Neuron (in vitro differentiated cells): ENCODE results near the gene MPRIP.

Source experiments
- H2AFZ ChIP-seq: one replicate; pipeline ENCODE4 v1.6.1; 2013; ENCODE audit warnings: low read depth, mild to moderate bottlenecking, inconsistent platforms, low read length, moderate library complexity
- H3K27me3 ChIP-seq: one replicate; pipeline ENCODE4 v1.6.1; 2013; ENCODE audit warnings: low read length; ENCODE audit not compliant: insufficient read depth
- H3K36me3 ChIP-seq: one replicate; pipeline ENCODE4 v1.6.1; 2013; ENCODE audit warnings: low read length; ENCODE audit not compliant: insufficient read depth
- H3K4me1 ChIP-seq: one replicate; pipeline ENCODE4 v1.6.1; 2013; ENCODE audit warnings: low read length; ENCODE audit not compliant: insufficient read depth
- H3K4me3 ChIP-seq: 2 replicates; pipeline ENCODE4 v1.5.1; 2013; ENCODE audit warnings: mild to moderate bottlenecking, low read length, moderate library complexity
- H3K9me3 ChIP-seq: one replicate; pipeline ENCODE4 v1.6.1; 2013; ENCODE audit warnings: low read length

MPRIP gene

DNA sequence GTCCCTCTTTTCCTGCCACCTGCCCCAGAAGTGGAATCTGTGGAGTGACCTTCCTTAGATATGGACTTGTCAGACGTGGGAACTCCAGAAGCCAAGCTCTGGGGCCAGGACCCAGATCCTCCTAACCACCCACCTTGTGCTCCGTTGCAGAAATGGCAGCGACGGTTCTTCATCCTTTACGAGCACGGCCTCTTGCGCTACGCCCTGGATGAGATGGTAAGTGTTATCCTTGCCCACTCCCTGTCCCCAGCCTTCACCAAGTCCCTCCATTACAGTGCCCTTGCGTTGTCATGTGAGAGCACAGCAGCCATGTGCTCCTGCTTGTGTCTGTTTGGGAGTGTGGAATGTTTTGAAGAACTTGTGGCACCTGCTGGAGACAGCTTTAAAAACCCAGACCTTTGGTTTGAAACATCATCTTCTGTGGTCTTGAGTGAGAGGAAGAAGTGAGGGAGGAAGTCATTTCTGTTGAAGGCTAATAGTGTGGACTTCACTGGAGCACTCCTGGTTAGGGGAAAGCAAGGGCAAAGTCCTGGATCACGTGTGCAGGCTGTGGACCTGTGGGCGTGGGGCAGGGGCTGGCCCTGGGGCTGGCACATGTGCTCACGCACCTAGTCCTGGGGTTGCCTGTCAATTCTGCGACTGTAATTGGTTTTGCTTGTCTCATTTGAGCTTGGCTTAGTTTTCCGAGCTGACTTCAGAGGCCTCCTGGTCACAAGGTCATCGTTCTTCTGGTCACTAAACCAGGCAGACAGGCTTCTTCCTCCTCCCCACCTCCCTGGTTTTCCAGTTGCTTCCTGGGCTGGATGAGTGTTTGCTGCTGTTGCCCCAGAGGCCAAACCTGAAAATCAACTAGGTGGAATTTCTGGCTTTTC lies 35.8 kb downstream of the MPRIP start:
- Histone ChIP-seq H3K27me3 (no peaks in the 10 kb centered on the region), H3K36me3 (peaks cover 32% of the 10 kb centered on the region), H3K4me1 (peaks cover 4% of the 10 kb centered on the region), H3K4me3 (no peak overlapping the region), H3K9me3 (no peaks in the 10 kb centered on the region), H2AFZ (no peak overlapping the region)

DNA sequence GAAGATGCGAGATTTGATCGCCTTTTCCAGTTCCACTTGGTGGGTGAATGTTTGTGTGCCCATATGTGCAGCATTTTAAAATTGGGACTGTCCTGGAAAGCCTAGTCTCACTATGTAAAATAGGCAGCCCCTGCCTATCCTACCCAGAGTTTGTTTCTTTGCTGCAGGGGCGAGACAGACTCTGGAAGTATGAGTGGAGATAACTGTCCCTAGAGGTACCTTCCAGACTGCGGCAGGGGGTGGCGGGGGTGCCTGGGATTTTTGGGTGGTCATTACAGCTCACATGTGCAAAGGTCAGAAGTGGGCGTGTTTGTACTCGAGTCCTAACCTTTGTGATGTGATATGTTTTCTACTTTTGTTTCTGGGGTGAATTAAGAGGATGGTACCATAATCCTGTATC lies 36.6 kb downstream of the MPRIP start:
- Histone ChIP-seq H3K4me3 (no peak overlapping the region), H3K4me1 (peaks cover 4% of the 10 kb centered on the region), H3K36me3 (peaks cover 36% of the 10 kb centered on the region), H3K9me3 (no peaks in the 10 kb centered on the region), H3K27me3 (no peaks in the 10 kb centered on the region), H2AFZ (no peak overlapping the region)

DNA sequence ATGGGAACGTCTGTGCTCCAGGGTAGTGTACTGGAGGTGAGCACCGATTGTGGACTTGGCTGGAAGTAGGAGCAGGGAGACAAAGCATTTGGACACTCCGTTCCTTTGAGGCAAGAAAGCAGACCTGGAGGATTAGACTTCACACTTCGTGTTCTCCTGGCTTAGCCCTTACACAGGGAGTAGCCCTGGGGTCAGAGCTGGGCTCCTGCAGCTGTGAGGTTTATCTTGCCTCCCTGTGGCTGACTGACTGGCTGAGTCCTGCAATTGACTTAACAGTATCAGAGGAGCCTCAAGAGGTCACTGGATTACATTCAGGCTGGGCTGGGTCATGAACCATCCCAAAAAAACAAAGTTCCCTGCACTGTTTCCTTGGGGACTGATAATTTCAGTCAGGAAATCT lies 37.1 kb downstream of the MPRIP start:
- Histone ChIP-seq H3K4me3 (no peak overlapping the region), H3K27me3 (no peaks in the 10 kb centered on the region), H3K36me3 (peaks cover 41% of the 10 kb centered on the region), H3K4me1 (peaks cover 4% of the 10 kb centered on the region), H2AFZ (no peak overlapping the region), H3K9me3 (no peaks in the 10 kb centered on the region)

DNA sequence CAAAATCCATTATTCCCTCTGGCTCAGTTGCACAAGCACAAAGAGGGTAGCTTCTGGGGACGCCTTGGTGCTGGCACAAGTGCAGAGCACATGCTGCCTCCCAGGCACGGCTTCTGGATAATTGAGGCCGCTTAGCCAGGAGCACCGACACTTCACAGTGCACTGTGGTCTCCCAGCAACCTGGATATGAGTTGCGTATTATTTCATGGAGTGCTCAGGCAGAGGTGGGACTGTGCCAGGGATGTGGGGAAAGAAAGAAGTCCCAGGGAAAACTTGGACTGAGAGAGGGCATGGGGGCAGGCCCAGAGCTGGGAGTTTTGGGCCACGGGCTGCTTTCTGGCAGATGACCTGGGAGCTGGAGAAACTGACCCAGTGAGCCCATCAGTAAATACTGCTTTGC lies 37.5 kb downstream of the MPRIP start:
- H3K4me3 ChIP-seq: no peak overlapping the region
- H3K27me3 ChIP-seq: no peaks in the 10 kb centered on the region
- peaks cover 41% of the 10 kb centered on the region for H3K36me3 ChIP-seq
- peaks cover 4% of the 10 kb centered on the region for H3K4me1 ChIP-seq
- no peaks in the 10 kb centered on the region for H3K9me3 ChIP-seq
- no peak overlapping the region for H2AFZ ChIP-seq

DNA sequence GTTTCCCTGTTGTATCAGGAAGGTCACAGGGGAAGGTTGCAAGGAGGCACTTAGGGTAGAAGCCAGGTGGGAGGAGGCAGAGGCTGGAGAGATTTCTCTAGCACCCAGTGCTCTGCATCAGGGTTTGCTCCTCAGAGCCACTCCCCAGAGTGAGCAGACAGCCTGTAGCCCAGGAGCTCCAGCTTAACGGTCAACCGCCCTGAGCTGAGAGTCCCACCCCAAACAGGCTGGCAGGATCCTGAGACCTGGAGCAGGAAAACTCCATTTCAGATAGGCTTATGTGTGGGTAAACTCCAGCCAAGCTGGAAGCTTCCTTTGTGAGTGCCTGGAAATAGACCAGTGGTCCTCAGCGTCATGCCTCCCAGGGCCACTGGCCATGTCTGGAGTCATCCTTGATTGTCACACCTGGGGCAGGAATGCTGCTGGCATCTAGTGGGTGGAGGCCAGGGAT lies 37.9 kb downstream of the MPRIP start:
- Histone ChIP-seq H3K27me3 (no peaks in the 10 kb centered on the region), H2AFZ (no peak overlapping the region), H3K9me3 (no peaks in the 10 kb centered on the region), H3K36me3 (peaks cover 41% of the 10 kb centered on the region), H3K4me1 (peaks cover 2% of the 10 kb centered on the region), H3K4me3 (no peak overlapping the region)

DNA sequence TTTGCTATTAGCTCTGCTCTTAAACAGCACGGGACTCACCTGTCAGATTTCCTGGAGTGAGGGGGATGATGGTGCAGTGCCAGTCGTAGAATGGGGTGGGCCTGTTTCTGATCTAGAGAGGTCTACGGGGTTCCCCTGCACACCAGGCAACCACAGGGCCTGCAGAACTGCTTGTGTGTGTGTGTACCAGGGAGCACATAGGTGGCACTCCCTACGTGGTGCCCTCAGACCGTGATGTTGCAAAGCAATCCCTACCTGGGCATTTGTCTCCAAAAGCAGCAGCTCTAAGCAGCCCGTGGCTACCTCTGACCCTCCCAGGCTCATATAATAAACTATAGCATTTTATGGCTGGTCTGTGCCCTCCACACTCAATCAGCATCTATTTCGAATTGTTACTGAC lies 38.5 kb downstream of the MPRIP start:
- H2AFZ ChIP-seq: no peak overlapping the region
- H3K4me1 ChIP-seq: no peaks in the 10 kb centered on the region
- no peak overlapping the region for H3K4me3 ChIP-seq
- peaks cover 41% of the 10 kb centered on the region for H3K36me3 ChIP-seq
- H3K9me3 ChIP-seq: no peaks in the 10 kb centered on the region
- H3K27me3 ChIP-seq: no peaks in the 10 kb centered on the region

DNA sequence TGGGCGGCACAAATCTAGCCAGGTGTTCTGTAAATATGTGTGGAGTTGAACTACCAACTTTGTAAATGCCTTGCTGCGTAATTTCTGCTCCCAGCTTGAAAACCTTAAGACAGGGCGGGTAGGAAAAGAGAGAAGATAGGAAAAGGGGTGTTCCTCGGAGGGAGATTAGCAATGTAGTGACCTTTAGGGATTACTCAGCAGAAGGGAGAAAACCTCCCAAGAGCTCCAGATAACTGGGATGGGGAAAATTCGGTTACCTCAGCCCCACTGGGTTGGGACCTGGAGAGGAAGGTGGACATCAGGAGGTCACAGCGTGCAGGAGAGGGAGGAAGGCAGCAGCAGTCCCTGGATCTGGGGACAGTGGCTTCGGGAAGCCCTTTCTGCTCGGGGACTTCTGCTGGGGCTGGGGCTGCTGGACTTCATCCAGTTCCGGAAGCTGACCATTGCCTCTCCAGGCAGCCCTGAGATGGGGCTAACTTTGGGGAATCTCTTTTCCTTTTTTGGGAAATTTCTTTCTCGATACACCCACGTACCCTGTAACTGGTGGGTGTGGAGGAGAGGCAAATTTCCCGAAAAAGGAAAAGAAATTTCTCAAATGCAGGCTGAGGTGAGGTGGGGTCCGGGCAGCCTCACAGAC lies 39.2 kb downstream of the MPRIP start:
- Histone ChIP-seq H3K36me3 (peaks cover 41% of the 10 kb centered on the region), H3K27me3 (no peaks in the 10 kb centered on the region), H3K9me3 (no peaks in the 10 kb centered on the region), H2AFZ (no peak overlapping the region), H3K4me3 (no peak overlapping the region), H3K4me1 (no peaks in the 10 kb centered on the region)

DNA sequence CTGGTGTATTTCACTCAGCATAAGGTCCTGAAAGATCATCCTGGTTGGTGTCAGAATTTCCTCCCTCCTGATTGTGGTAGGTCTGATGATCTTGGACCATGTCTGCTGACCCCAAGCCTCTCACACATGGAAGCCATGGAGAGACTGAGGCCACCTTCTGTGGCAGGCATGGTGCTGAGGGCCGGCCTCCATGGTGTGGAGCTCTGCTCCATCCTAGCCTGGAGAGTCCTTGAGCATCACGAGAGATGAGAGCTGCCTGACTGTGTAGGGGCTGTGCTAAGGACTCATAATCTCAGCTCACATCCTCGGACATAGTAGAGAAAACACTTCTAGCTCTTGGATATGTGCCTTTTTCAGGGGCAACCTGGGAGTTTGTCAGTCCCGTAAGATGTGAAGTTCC lies 40.6 kb downstream of the MPRIP start:
- H3K9me3 ChIP-seq: no peaks in the 10 kb centered on the region
- no peaks in the 10 kb centered on the region for H3K27me3 ChIP-seq
- H2AFZ ChIP-seq: no peak overlapping the region
- no peak overlapping the region for H3K4me3 ChIP-seq
- H3K4me1 ChIP-seq: no peaks in the 10 kb centered on the region
- peaks cover 37% of the 10 kb centered on the region for H3K36me3 ChIP-seq

DNA sequence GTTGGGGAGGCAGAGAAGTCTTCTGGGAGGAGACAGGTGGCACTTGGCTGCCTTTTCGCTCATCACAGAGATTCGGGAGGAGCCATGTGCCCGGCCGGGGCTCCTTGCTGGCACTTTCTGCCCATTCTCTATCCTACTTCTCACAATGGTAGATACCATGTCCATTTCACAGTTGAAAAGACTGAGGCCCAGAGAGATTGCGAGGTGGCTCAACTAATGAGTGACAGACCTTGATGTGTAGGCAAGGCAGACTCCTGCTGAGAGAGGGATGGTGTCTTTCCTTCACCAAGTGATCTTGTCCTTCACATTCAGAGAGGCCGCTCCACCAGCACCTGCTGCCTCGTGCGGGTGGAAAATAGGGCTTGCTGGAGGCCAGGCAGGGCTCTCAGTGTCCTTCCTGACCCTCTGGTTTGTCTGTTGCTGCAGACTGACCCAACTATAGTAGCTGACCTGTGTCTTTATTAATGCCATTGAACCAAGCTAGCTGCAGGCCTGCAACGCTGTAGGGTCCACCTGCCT lies 42.1 kb downstream of the MPRIP start:
- H3K4me3 ChIP-seq: no peak overlapping the region
- no peaks in the 10 kb centered on the region for H3K4me1 ChIP-seq
- H3K9me3 ChIP-seq: no peaks in the 10 kb centered on the region
- H3K36me3 ChIP-seq: peaks cover 31% of the 10 kb centered on the region
- H2AFZ ChIP-seq: no peak overlapping the region
- no peaks in the 10 kb centered on the region for H3K27me3 ChIP-seq

DNA sequence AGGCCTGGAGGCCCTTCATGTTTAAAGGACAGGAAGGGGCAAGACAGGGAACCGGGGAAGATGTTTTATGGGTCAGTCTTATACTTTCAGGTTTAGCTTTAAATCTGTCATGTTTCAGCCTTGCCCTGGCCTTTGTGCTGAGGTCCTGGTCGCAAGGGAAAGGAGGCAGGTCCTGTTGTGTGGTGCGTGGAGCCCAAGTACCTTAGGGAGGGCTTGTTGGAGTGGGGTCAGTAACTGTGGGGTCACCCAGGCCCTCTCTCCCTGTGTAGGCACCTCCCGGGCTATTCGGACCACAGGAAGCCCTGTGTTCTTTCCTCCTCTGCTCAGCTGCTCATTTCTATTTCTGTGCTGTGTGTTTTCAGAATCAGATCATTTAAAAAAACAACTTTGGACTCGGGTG lies 42.7 kb downstream of the MPRIP start:
- Histone ChIP-seq H3K4me3 (no peak overlapping the region), H3K4me1 (no peaks in the 10 kb centered on the region), H3K36me3 (peaks cover 34% of the 10 kb centered on the region), H3K27me3 (no peaks in the 10 kb centered on the region), H3K9me3 (no peaks in the 10 kb centered on the region), H2AFZ (no peak overlapping the region)

DNA sequence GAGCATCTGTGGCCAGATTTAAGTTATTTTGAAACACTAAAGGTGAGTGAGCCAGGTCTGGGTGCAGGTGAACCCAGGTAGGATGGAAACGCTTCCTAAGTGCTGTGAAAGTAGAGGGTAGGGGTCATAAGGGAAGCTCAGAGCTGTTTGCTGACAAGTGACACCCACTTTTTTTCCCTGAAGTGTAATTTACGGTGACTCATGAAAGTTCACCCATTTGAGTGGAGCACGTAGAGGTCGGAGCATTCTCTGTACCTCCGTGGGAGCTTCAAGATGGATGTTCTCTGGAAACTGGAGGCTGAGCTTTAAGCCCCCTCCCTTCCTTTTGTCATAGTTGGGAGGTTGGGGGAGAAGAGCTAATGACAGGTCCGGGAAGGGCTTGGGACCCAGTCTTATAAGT lies 44.3 kb downstream of the MPRIP start:
- Histone ChIP-seq H3K36me3 (peaks cover 40% of the 10 kb centered on the region), H3K4me1 (no peaks in the 10 kb centered on the region), H3K27me3 (no peaks in the 10 kb centered on the region), H2AFZ (no peak overlapping the region), H3K4me3 (no peak overlapping the region), H3K9me3 (no peaks in the 10 kb centered on the region)

DNA sequence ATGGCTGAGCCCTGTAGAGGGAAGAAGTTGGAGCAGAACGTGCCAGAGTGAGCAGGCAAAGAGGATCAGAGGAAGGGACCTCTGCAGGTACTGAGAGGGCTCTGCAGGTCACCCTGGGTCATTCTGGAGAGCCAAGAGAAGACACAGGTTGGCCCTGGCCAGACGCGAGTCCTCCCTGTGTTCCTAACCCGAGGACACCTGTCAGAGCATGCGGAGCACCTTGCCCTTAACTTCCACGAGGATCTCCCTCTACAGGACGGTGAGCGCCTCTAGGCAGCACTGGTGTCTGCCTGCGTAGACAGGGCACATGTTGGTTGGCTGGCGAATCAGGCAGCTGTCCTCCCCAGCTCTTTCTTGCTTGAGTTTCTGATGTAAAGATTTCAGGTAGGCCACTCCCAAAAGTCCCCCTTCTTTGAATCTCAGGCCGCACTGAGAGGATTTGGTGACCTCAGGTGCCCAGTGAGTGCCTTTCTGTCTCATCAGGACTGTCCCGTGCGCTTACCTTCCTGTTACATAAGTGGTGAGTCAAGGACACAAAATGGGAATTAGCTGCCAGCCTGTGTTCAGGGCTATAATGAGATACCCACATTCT lies 45.3 kb downstream of the MPRIP start:
- peaks cover 40% of the 10 kb centered on the region for H3K36me3 ChIP-seq
- no peak overlapping the region for H2AFZ ChIP-seq

DNA sequence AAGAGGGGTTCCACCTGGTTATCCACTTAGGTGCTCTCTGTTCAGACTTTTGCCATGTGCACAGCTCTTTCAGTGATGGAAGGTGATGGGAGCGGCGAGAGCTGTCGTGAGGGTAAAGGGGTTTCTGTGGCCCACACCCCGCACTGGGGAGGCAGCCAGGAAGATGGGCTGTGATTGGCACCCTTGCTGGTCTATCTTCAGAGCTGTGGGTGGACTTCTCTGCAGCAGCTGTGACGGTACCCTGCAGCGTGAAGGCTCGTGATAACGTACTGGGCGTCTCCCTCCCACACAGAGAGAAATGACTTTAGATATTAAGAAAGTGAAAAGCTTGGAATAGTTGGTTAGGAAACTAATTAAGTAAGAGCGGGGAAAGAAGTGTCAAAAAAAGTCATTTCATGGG lies 45.8 kb downstream of the MPRIP start:
- no peaks in the 10 kb centered on the region for H3K9me3 ChIP-seq
- H2AFZ ChIP-seq: no peak overlapping the region
- no peak overlapping the region for H3K4me3 ChIP-seq
- peaks cover 34% of the 10 kb centered on the region for H3K36me3 ChIP-seq
- H3K27me3 ChIP-seq: no peaks in the 10 kb centered on the region
- no peaks in the 10 kb centered on the region for H3K4me1 ChIP-seq

More for the DNA sequence above, 45.3 kb downstream of the MPRIP start:
- H3K4me3 ChIP-seq: no peak overlapping the region
- H3K9me3 ChIP-seq: no peaks in the 10 kb centered on the region
- no peaks in the 10 kb centered on the region for H3K27me3 ChIP-seq
- no peaks in the 10 kb centered on the region for H3K4me1 ChIP-seq
